ENCODE data around the gene ZNF239.
"Not testable (repeated sequence)": the region's sequence is repeated elsewhere in the genome, so short reads cannot be mapped to it uniquely, and the experiment has no call there.

Gene ZNF239

DNA sequence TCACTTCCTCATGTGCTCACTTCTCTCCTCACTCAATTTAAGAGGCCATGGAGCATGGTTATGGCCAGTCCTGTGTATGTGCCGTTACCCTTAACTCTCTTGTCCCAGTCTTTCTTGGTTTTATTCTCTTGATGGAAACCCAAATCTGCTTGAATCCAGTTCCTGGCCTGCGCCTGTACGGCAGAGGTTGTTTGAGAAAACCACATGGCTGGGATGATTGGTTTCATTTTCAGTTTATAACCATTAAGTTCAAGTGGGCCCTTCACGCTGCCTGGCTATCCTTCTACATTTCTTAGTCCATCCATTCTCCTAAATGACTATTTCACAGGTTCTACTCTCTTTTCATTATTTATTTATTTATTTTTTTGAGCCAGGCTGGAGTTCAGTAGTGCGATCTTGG is 1.6 kb upstream of the ZNF239 start:
- no peak for DNase-seq

DNA sequence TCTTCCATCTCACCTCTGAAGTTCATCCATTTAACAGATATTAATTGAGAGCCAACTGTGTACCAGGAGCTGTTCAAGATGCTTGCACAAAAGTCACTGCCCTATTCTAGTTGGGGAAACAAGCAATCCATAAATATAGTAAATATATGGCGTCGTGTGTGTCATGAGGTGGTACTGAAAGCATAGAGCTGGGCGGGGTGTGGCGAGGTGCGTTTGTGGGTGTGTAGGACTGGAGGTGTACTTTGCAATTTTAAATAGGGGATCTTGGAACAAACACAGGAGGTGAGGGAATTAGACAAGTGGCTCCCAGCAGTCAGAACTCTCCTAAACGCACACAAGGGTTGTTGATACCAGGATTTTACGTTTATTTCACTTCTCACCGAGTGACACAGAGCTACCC is 490 bp upstream of the ZNF239 start:
- DNase-seq = no peak

DNA sequence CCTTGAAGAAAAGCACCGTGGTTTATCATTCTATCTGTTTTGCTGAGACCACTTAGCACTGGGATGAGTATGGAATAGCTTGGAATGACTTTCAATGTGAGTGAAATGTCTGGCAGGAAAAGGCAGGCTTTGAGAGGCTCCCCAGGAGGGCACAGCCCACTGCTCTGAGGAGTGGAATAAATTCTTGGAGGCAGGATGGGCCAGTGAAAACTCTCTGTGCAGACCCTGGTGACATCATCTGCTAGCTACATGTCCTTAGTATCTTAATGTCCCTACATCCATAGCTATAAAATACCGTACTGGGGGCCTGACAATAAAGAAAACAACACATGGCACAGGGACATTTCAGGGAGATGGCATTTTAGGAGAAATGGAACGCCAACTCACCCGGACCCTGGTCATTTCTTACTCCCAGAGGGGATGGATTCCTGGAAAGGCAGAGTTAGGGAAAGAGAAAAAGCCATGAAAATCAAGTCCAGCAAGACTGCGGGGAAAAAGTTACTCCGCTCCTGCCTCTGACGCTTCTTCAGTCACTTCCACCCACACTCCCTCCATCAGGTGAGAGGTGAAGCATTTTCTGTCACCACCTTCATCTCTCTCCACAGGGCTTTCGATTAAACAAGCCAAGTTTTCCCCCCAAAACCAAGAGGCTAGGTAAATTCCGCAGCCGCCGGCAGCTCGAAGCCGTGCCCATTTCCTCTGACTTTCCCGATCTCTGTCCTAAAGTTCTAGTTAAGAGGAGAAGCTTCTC is 991 bp downstream of the ZNF239 start:
- DNase-seq = no peak

DNA sequence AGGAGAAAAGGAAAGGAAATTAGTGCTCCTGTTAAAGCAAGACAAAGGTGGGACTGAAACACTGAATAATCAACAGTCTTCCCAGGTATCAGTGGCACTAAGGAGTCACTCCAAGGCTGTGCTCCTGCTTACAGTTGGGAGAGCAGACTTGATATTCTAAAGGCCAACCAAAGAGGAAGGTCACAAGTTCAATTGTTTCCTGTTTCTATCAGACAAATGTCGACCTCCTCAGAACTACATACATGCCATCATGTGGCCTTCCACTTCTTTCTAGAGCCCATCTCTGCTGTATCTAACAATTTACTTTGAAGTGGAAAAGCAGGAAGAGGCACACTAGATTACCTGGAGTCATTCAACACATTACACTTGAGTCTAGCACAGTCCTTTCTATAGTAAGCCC is 3.4 kb downstream of the ZNF239 start:
- DNase-seq = no peak

DNA sequence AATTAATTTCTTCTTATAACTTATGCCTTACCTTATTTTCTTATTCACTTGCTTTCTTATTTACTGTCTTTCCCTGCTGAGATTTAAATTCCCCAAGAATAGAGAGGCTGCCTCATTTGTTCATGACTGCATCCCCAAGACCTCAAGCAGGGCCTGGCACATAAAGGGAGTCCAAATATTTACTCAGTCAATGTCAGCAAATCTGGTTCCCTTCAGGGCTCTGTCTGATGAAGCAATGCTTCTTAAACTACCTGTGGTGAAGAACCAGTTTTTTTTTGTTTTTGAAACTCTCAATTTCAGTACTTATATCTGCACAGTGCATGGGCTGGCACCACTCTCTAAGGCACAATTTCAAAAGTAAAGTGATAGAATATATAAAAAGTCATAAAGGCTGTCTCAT is 4.7 kb downstream of the ZNF239 start:
- DNase-seq = no peak

DNA sequence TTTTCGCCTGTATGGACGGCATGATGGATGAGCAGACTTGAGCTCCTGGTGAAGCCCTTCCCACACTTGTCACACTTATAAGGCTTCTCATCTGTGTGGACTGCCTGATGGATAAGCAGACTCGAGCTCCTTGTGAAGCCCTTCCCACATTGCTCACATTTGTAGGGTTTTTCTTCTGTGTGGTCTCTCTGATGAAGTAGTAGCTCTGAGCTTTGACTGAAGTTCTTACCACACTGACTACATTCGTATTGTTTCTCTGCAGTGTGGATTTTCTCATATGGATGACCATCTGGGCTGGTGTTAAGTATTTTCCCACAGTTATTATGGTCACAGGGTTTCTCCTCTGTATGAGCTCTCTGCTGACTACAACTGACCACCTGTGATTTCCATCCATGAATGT is 17.2 kb downstream of the ZNF239 start:
- no peak for DNase-seq

DNA sequence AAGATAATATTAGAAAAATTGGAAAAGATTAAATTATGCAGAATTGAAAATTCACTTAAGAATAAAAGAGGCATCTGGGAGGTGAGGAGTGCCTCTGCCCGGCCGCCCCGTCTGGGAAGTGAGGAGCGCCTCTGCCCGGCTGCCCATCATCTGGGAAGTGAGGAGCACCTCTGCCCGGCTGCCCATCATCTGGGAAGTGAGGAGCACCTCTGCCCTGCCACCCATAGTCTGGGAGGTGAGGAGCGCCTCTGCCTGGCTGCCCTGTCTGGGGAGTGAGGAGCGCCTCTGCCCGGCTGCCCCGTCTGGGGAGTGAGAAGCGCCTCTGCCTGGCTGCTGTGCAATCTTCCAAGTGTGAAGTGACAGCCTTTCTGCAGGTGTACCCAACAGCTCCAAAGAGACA is 30.7 kb downstream of the ZNF239 start:
- DNase-seq = not testable (repeated sequence)

DNA sequence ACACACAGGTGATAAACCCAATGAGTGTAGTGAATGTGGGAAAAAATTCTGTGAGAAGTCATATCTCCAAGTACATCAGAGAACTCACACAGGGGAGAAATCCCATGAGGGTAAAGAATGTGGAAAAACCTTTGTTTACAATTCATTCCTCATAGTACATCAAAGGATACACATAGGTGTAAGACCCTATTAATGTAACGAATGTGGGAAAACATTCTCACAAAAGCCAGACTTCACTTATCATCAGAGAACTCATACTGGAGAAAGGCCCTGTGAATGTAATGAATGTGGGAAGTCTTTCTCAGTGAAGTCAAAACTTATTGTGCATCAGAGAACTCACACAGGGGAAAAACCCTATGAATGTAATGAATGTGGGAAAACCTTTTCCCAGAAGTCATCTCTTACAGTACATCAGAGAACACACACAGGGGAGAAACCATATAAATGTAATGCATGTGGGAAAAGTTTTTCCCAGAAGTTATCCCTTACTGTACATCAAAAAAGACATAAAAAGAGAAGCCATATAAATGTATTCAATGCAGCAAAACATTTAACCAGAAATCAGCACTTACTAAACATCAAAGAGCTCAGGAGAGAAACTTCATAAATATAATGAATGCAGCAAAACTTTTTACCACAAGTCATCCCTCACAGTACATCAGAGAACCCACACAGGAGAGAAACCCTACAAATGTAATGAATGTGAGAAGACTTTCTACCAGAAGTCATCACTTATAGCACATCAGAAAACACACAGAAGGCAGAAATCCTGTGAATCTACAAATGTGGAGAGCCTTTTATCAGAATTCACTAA is 49.8 kb downstream of the ZNF239 start:
- DNase-seq = no peak

Data from stimulated activated naive CD4-positive, alpha-beta T cell treated with Interleukin-2 at 50 U/mL for 16 hours (primary cell).